H9 (cell line): Measurements from ENCODE around the gene TMEM154. TPM values are rescaled to one million over a fixed set of nuclear protein-coding genes. Genes with fewer than 3 reads are reported as not detected.

Source experiments
- DNase-seq: peaks from one replicate; pipeline ENCODE4 v3.0.0-alpha.2; 2017
- H2AFZ ChIP-seq: one replicate; pipeline ENCODE4 v1.6.1; 2013; ENCODE audit warnings: mild to moderate bottlenecking, low read length, control low read depth, moderate library complexity
- H2AK5ac ChIP-seq: 2 replicates; pipeline ENCODE4 v1.6.1; 2013; ENCODE audit warnings: low read length, control low read depth, mixed read lengths; ENCODE audit not compliant: insufficient read length
- H2BK120ac ChIP-seq: one replicate; pipeline ENCODE4 v1.6.1; 2013; ENCODE audit warnings: low read depth, mild to moderate bottlenecking, low read length, control low read depth, inconsistent platforms; ENCODE audit not compliant: poor library complexity, severe bottlenecking
- H2BK12ac ChIP-seq: 2 replicates; pipeline ENCODE4 v1.6.1; 2013; ENCODE audit warnings: low read length, control low read depth, mixed read lengths, low read depth; ENCODE audit not compliant: insufficient read length
- H2BK15ac ChIP-seq: 2 replicates; pipeline ENCODE4 v1.6.1; 2013; ENCODE audit warnings: low read depth, low read length, control low read depth
- H2BK20ac ChIP-seq: one replicate; pipeline ENCODE4 v1.6.1; 2013; ENCODE audit warnings: low read depth, mild to moderate bottlenecking, low read length, control low read depth, inconsistent platforms; ENCODE audit not compliant: poor library complexity, severe bottlenecking
- H2BK5ac ChIP-seq: 2 replicates; pipeline ENCODE4 v1.6.1; 2013; ENCODE audit warnings: low read length, control low read depth, mixed read lengths; ENCODE audit not compliant: insufficient read length
- H3K14ac ChIP-seq: 2 replicates; pipeline ENCODE4 v1.6.1; 2013; ENCODE audit warnings: low read length, control low read depth; ENCODE audit not compliant: insufficient read depth
- H3K18ac ChIP-seq: 2 replicates; pipeline ENCODE4 v1.6.1; 2013; ENCODE audit warnings: low read depth, mild to moderate bottlenecking, mixed read lengths, low read length, control low read depth; ENCODE audit not compliant: insufficient read length
- H3K23ac ChIP-seq: 2 replicates; pipeline ENCODE4 v1.6.1; 2013; ENCODE audit warnings: low read length, control low read depth, mixed read lengths, low read depth; ENCODE audit not compliant: insufficient read length
- H3K23me2 ChIP-seq: 2 replicates; pipeline ENCODE4 v1.6.1; 2013; ENCODE audit warnings: low read depth, mild to moderate bottlenecking, mixed read lengths, low read length, control low read depth; ENCODE audit not compliant: insufficient read length, poor library complexity, severe bottlenecking
- H3K27ac ChIP-seq: 2 replicates; pipeline ENCODE4 v1.5.1; 2013; ENCODE audit warnings: low read length, control low read depth, mixed read lengths, low read depth; ENCODE audit not compliant: insufficient read length
- H3K27me3 ChIP-seq: 2 replicates; pipeline ENCODE4 v1.6.1; 2013; ENCODE audit warnings: low read length, control low read depth, inconsistent platforms; ENCODE audit not compliant: insufficient read depth
- H3K4ac ChIP-seq: 2 replicates; pipeline ENCODE4 v1.6.1; 2013; ENCODE audit warnings: low read depth, mild to moderate bottlenecking, control low read depth, inconsistent platforms, low read length, moderate library complexity
- H3K4me1 ChIP-seq: 2 replicates; pipeline ENCODE4 v1.6.1; 2013; ENCODE audit warnings: low read length, control low read depth, inconsistent platforms; ENCODE audit not compliant: insufficient read depth
- H3K4me2 ChIP-seq: 2 replicates; pipeline ENCODE4 v1.6.1; 2013; ENCODE audit warnings: low read length, control low read depth, mixed read lengths; ENCODE audit not compliant: insufficient read length, insufficient read depth
- H3K56ac ChIP-seq: 2 replicates; pipeline ENCODE4 v1.6.1; 2013; ENCODE audit warnings: low read depth, mild to moderate bottlenecking, mixed read lengths, low read length, control low read depth; ENCODE audit not compliant: insufficient read length
- H3K79me1 ChIP-seq: 2 replicates; pipeline ENCODE4 v1.6.1; 2013; ENCODE audit warnings: low read depth, mild to moderate bottlenecking, moderate library complexity, low read length, control low read depth, inconsistent platforms; ENCODE audit not compliant: insufficient read depth, poor library complexity, severe bottlenecking
- H3K79me2 ChIP-seq: 2 replicates; pipeline ENCODE4 v1.6.1; 2013; ENCODE audit warnings: low read length, control low read depth, inconsistent platforms; ENCODE audit not compliant: insufficient read depth
- H3K9ac ChIP-seq: 2 replicates; pipeline ENCODE4 v1.6.1; 2013; ENCODE audit warnings: low read length, control low read depth, mixed read lengths; ENCODE audit not compliant: insufficient read length; ENCODE audit errors: extremely low read depth
- H3K9me3 ChIP-seq: one replicate; pipeline ENCODE4 v1.6.1; 2013; ENCODE audit warnings: low read depth, low read length, inconsistent platforms; ENCODE audit not compliant: control insufficient read depth
- H3T11ph ChIP-seq: one replicate; pipeline ENCODE4 v1.6.1; 2013; ENCODE audit warnings: mild to moderate bottlenecking, low read length, control low read depth, inconsistent platforms
- H4K20me1 ChIP-seq: one replicate; pipeline ENCODE4 v1.6.1; 2013; ENCODE audit not compliant: control insufficient read depth, insufficient read length, insufficient read depth
- H4K5ac ChIP-seq: 2 replicates; pipeline ENCODE4 v1.6.1; 2013; ENCODE audit warnings: low read depth, mild to moderate bottlenecking, mixed read lengths, low read length, control low read depth; ENCODE audit not compliant: insufficient read length
- H4K8ac ChIP-seq: replicated peaks from 2 replicates; pipeline ENCODE4 v1.6.1; 2013; ENCODE audit warnings: low read length, control low read depth, mixed read lengths, low read depth; ENCODE audit not compliant: insufficient read length
- H4K91ac ChIP-seq: 2 replicates; pipeline ENCODE4 v1.6.1; 2013; ENCODE audit warnings: low read depth, mild to moderate bottlenecking, moderate library complexity, mixed read lengths, low read length, control low read depth; ENCODE audit not compliant: insufficient read length
- H3K27ac Mint-ChIP-seq, 3 experiments: 2 replicates in 2 of 3; 3 replicates in 1 of 3; pipeline ENCODE4 v1.8.0; 2020 to 2021; ENCODE audit warnings: mixed read lengths in 3 of 3, mild to moderate bottlenecking in 1 of 3, moderate library complexity in 1 of 3
- H3K27me3 Mint-ChIP-seq: 2 replicates; pipeline ENCODE4 v1.8.0; 2021; ENCODE audit warnings: low read depth, mild to moderate bottlenecking, moderate library complexity, mixed read lengths
- H3K36me3 Mint-ChIP-seq, 3 experiments: 2 replicates in 2 of 3; 3 replicates in 1 of 3; pipeline ENCODE4 v1.8.0; 2020 to 2021; ENCODE audit warnings: low read depth in 3 of 3, mixed read lengths in 3 of 3; ENCODE audit not compliant: insufficient read depth in 1 of 3
- H3K4me1 Mint-ChIP-seq, 2 experiments: 2 replicates each; pipeline ENCODE4 v1.8.0; 2020; ENCODE audit warnings: mixed read lengths in 2 of 2
- H3K4me3 Mint-ChIP-seq, 2 experiments: 2 replicates in 1 of 2; 3 replicates in 1 of 2; pipeline ENCODE4 v1.8.0; 2020 to 2021; ENCODE audit warnings: mild to moderate bottlenecking in 2 of 2, mixed read lengths in 2 of 2, moderate library complexity in 1 of 2
- H3K9me3 Mint-ChIP-seq, 2 experiments: 2 replicates in 1 of 2; 3 replicates in 1 of 2; pipeline ENCODE4 v1.8.0; 2020; ENCODE audit warnings: mild to moderate bottlenecking in 2 of 2, mixed read lengths in 2 of 2, moderate library complexity in 1 of 2
- WGBS: extraction: QIAGEN DNeasy Blood & Tissue Kit; methylation state at CpG from one replicate; pipeline ENCODE4 v1.1.7; 2013; ENCODE audit warnings: missing lambda C conversion rate, low lambda C conversion rate, mixed read lengths; ENCODE audit not compliant: insufficient read length; ENCODE audit errors: extremely low coverage; 5-methylcytosine and 5-hydroxymethylcytosine counted together
- total RNA-seq: library from RNA; stranded (reverse); gene quantifications from 2 replicates; pipeline ENCODE4 v1.2.1, GENCODE V29; 2021
- TF ChIP-seq, protein P1 (sequence below): fragments of 200-600 bp; sonication (generic); conservative IDR thresholded peaks from 3 replicates; pipeline ENCODE4 v1.8.0; 2021; ENCODE audit warnings: antibody characterized with exemption, mild to moderate bottlenecking

TMEM154 gene
- total RNA-seq, 1 experiment from 2014 or later, result 1.7 TPM

DNA sequence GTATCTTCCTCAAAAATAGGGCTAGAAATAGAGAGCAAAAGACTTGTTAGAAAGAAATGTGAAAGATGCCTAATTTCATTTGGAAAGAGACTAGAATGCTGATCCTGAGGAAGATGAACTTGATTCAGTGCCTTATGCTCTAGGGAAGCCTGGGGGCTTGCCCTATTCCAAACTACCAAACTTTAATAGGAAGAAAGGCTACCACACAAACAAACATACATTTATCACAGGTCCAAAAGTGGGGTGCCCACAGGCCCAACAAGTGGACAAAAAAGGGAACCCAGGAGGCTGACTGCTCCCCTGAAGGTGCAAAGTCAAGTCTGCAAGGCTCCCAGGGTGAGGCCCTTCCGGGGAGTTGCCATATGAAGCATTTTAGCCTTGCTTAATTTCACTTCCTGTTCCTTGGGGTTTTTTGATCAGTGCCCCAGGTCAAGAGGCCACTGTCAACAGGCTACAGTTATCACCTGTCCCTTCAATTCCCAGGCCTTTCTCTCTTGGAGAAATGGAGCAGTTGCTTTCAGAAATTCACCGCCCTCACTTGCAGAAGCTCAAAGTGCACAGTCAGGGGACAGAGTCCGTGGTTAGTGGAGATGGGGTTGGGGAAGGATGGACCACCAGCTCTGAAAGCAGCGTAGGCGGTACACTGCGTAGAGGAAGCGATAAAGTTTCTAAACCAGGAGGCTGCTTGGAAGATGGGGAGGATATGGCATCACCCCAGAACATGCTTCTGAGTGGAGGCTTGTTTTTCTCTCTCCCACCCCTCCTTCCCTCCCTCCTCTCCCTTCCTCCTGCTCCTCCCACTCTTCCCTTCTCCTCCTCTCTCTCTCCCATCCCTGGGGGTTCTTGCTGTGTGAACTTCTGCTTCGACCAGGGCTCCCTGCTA lies 36.4 kb downstream of the TMEM154 start:
- no peak overlapping the region for H3K14ac ChIP-seq
- WGBS, result no CpG with 5 or more reads among the region's 8 CpGs
- H3K27me3 Mint-ChIP-seq, result no peaks in the 10 kb centered on the region

More for the DNA sequence above, 36.4 kb downstream of the TMEM154 start:
- no peak for DNase-seq
- no peak overlapping the region for H4K91ac ChIP-seq
- H3T11ph ChIP-seq, result no peak overlapping the region
- no peak overlapping the region for H2BK5ac ChIP-seq
- no peak overlapping the region for H2AK5ac ChIP-seq
- no peak overlapping the region for H4K8ac ChIP-seq
- H3K9me3 Mint-ChIP-seq, result no peaks in the 10 kb centered on the region
- no peaks in the 10 kb centered on the region for H3K9me3 ChIP-seq
- no peaks in the 10 kb centered on the region; a peak in 1 of 7 replicates for H3K36me3 Mint-ChIP-seq
- H2BK15ac ChIP-seq, result no peak overlapping the region
- H3K79me2 ChIP-seq, result no peaks in the 10 kb centered on the region
- TF ChIP-seq, protein P1, sequence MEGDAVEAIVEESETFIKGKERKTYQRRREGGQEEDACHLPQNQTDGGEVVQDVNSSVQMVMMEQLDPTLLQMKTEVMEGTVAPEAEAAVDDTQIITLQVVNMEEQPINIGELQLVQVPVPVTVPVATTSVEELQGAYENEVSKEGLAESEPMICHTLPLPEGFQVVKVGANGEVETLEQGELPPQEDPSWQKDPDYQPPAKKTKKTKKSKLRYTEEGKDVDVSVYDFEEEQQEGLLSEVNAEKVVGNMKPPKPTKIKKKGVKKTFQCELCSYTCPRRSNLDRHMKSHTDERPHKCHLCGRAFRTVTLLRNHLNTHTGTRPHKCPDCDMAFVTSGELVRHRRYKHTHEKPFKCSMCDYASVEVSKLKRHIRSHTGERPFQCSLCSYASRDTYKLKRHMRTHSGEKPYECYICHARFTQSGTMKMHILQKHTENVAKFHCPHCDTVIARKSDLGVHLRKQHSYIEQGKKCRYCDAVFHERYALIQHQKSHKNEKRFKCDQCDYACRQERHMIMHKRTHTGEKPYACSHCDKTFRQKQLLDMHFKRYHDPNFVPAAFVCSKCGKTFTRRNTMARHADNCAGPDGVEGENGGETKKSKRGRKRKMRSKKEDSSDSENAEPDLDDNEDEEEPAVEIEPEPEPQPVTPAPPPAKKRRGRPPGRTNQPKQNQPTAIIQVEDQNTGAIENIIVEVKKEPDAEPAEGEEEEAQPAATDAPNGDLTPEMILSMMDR, result no peak
- H2AFZ ChIP-seq, result no peak overlapping the region
- no peak overlapping the region for H4K5ac ChIP-seq
- no peak overlapping the region for H2BK20ac ChIP-seq
- H3K23ac ChIP-seq, result no peak overlapping the region
- H3K27ac Mint-ChIP-seq, result peak overlapping the region in 1 of 3 experiments; percentile 45; a peak in 1 of 7 replicates
- H3K27ac ChIP-seq, result no peak overlapping the region
- H3K79me1 ChIP-seq, result no peaks in the 10 kb centered on the region
- H3K4me2 ChIP-seq, result no peak overlapping the region
- no peak overlapping the region for H2BK12ac ChIP-seq
- peaks cover 3% of the 10 kb centered on the region; the same call in 1 of the 2 replicates for H3K4me1 ChIP-seq
- H3K9ac ChIP-seq, result no peak overlapping the region
- no peaks in the 10 kb centered on the region for H3K23me2 ChIP-seq
- H3K4ac ChIP-seq, result no peak overlapping the region
- no peaks in the 10 kb centered on the region for H4K20me1 ChIP-seq
- H3K4me1 Mint-ChIP-seq, result peaks cover 37 to 38% of the 10 kb centered on the region in 2 experiments
- no peak overlapping the region for H2BK120ac ChIP-seq
- no peak overlapping the region for H3K18ac ChIP-seq
- no peak overlapping the region for H3K4me3 Mint-ChIP-seq
- H3K56ac ChIP-seq, result no peak overlapping the region
- H3K27me3 ChIP-seq, result no peaks in the 10 kb centered on the region
